PC-9 (cell line): ENCODE data around the gene NOX3. TPM values are rescaled to one million over a fixed set of nuclear protein-coding genes. Genes with fewer than 3 reads are reported as not detected.

Experiments used
- BruUV-seq: library from RNA; stranded (reverse); fragments of 400-500 nt; replicated peaks from 2 replicates; lab custom pipeline; 2021; lab: Mats Ljungman, UMichigan
- CTCF ChIA-PET: fragments of 300-600 bp; sonication (Branson Sonifier 250); formaldehyde crosslinking; loops from one replicate; lab custom pipeline; 2022; ENCODE audit warnings: antibody characterized with exemption; lab: Charles Lee
- POLR2A ChIA-PET: fragments of 300-600 bp; sonication (Branson Sonifier 250); formaldehyde crosslinking; loops from one replicate; lab custom pipeline; 2022; ENCODE audit warnings: antibody characterized with exemption; ENCODE audit not compliant: unreplicated experiment; lab: Charles Lee
- DNase-seq, 2 experiments: peaks; one replicate each; pipeline versions ENCODE4 v3.0.0 to v3.0.0-alpha.2; 2015 to 2022; ENCODE audit warnings: mixed read lengths in 1 of 2
- H2AFZ ChIP-seq: fragments of 200-600 bp; sonication (generic); 2 replicates; pipeline ENCODE4 v1.8.1; 2017; ENCODE audit warnings: antibody characterized with exemption
- H3F3A ChIP-seq: fragments of 200-600 bp; sonication (generic); 2 replicates; pipeline ENCODE4 v1.8.1; 2017; ENCODE audit warnings: antibody characterized with exemption, mild to moderate bottlenecking, low read depth; ENCODE audit not compliant: insufficient read depth
- H3K27ac ChIP-seq: fragments of 200-600 bp; sonication (generic); 2 replicates; pipeline ENCODE4 v1.6.1; 2016; ENCODE audit warnings: mixed run types
- H3K27me3 ChIP-seq: fragments of 200-600 bp; sonication (generic); 2 replicates; pipeline ENCODE4 v1.6.1; 2016; ENCODE audit warnings: low read depth, mixed run types; ENCODE audit not compliant: insufficient read depth
- H3K36me3 ChIP-seq: fragments of 200-600 bp; sonication (generic); 2 replicates; pipeline ENCODE4 v1.6.1; 2016; ENCODE audit warnings: low read depth, mixed run types
- H3K4me1 ChIP-seq: fragments of 200-600 bp; sonication (generic); replicated peaks from 2 replicates; pipeline ENCODE4 v1.6.1; 2016; ENCODE audit warnings: mixed run types; ENCODE audit not compliant: insufficient read depth
- H3K4me2 ChIP-seq: fragments of 200-600 bp; sonication (generic); 2 replicates; pipeline ENCODE4 v1.6.1; 2017; ENCODE audit warnings: mixed run types
- H3K4me3 ChIP-seq: fragments of 200-600 bp; sonication (generic); 2 replicates; pipeline ENCODE4 v1.6.1; 2016; ENCODE audit warnings: mixed run types
- H3K79me2 ChIP-seq: fragments of 200-600 bp; sonication (generic); 2 replicates; pipeline ENCODE4 v1.6.1; 2017; ENCODE audit warnings: low read depth, mixed run types
- H3K9me2 ChIP-seq: fragments of 200-600 bp; sonication (generic); 2 replicates; pipeline ENCODE4 v1.8.1; 2017; ENCODE audit warnings: mild to moderate bottlenecking; ENCODE audit not compliant: insufficient read depth
- H3K9me3 ChIP-seq: fragments of 200-600 bp; sonication (generic); 2 replicates; pipeline ENCODE4 v1.8.1; 2016; ENCODE audit warnings: low read depth; ENCODE audit not compliant: insufficient read depth
- H4K20me1 ChIP-seq: fragments of 200-600 bp; sonication (generic); 2 replicates; pipeline ENCODE4 v1.8.1; 2017; ENCODE audit not compliant: insufficient read depth
- EZH2 ChIP-seq: fragments of 200-600 bp; sonication (generic); IDR thresholded peaks from 2 replicates; pipeline ENCODE4 v1.8.0; 2017; ENCODE audit warnings: antibody characterized with exemption, low read depth
- intact Hi-C: fragments of 100-400 bp; cut with micrococcal nuclease; formaldehyde crosslinking; loops from one replicate; pipeline ENCODE4 v1.10.0; 2022; ENCODE audit not compliant: unreplicated experiment
- total RNA-seq: library from RNA; stranded (reverse); gene quantifications from 2 replicates; pipeline ENCODE4 v1.2.3, GENCODE V29; 2021
- TF ChIP-seq, protein P1 (sequence below): fragments of 200-600 bp; sonication (generic); conservative IDR thresholded peaks from 2 replicates; pipeline ENCODE4 v1.6.1; 2017; ENCODE audit warnings: mixed run types, antibody characterized with exemption, mild to moderate bottlenecking, moderate library complexity

The NOX3 gene
- total RNA-seq, 1 experiment from 2014 or later, result not detected

DNA sequence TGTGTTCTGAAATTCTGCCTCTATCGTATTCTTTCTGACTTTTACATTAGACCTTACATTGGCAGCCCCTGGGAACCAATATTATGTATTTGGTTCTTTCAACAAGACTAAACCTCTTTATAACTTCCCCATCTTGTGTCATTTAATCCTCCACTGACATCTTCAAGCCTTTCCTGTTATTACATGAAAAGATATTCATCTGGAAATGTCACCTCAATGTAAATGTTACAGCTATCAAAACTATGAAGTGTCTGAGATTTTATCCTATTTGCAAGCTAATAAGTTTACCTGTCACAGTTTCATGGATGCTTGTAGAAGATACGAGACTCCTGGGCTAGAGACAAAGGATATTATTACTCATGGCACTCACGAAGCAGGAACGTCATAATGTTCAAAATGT is 43.9 kb upstream of the NOX3 start:
- BruUV-seq, result no TSS peak
- Histone ChIP-seq H3K36me3 (peaks cover 6% of the 10 kb centered on the region; the same call in 1 of the 2 replicates), H3F3A (peaks cover 3% of the 10 kb centered on the region; the same call in 1 of the 2 replicates), H3K4me2 (no peak overlapping the region), H3K9me2 (no peaks in the 10 kb centered on the region), H3K9me3 (peaks cover 7% of the 10 kb centered on the region), H3K79me2 (no peaks in the 10 kb centered on the region), H3K4me1 (peaks cover 3% of the 10 kb centered on the region), H3K27me3 (no peaks in the 10 kb centered on the region), H4K20me1 (no peaks in the 10 kb centered on the region), H3K27ac (no peak overlapping the region), H2AFZ (no peak overlapping the region), H3K4me3 (no peak overlapping the region)
- intact Hi-C loops, result no loop called here
- TF ChIP-seq, protein P1, sequence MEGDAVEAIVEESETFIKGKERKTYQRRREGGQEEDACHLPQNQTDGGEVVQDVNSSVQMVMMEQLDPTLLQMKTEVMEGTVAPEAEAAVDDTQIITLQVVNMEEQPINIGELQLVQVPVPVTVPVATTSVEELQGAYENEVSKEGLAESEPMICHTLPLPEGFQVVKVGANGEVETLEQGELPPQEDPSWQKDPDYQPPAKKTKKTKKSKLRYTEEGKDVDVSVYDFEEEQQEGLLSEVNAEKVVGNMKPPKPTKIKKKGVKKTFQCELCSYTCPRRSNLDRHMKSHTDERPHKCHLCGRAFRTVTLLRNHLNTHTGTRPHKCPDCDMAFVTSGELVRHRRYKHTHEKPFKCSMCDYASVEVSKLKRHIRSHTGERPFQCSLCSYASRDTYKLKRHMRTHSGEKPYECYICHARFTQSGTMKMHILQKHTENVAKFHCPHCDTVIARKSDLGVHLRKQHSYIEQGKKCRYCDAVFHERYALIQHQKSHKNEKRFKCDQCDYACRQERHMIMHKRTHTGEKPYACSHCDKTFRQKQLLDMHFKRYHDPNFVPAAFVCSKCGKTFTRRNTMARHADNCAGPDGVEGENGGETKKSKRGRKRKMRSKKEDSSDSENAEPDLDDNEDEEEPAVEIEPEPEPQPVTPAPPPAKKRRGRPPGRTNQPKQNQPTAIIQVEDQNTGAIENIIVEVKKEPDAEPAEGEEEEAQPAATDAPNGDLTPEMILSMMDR, result no peak
- TF ChIP-seq EZH2, result no peak
- CTCF ChIA-PET, result no interaction called here
- POLR2A ChIA-PET, result no interaction called here
- DNase-seq, result no peak

DNA sequence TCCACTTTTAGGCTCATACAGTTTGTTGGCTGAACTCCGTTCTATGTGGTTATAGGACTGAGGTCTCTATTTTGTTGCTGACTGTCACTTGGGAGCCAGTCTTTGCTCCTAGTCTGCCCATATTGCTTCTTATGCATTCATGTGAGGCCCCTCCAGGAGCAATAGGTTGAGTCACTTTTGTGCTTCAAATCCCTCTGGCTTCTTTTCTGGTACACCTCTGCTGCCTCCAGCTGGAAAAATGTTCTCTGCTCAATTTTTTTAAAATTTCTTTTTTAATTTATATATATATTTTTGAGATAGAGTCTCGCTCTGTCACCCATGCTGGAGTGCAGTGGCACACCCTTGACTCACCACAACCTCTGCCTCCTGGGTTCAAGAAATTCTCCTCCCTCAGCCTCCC is 42.7 kb upstream of the NOX3 start:
- DNase-seq, result no peak
- Histone ChIP-seq H3F3A (peaks cover 13% of the 10 kb centered on the region), H3K9me3 (peaks cover 7% of the 10 kb centered on the region), H3K27ac (no peak overlapping the region), H3K9me2 (no peaks in the 10 kb centered on the region), H3K4me1 (peaks cover 14% of the 10 kb centered on the region), H3K4me2 (no peak overlapping the region), H2AFZ (no peak overlapping the region), H3K79me2 (no peaks in the 10 kb centered on the region), H4K20me1 (no peaks in the 10 kb centered on the region), H3K4me3 (no peak overlapping the region), H3K36me3 (peaks cover 6% of the 10 kb centered on the region; the same call in 1 of the 2 replicates), H3K27me3 (no peaks in the 10 kb centered on the region)
- intact Hi-C loops, result no loop called here
- no TSS peak for BruUV-seq
- CTCF ChIA-PET, result no interaction called here
- TF ChIP-seq, protein P1, result no peak
- no peak for TF ChIP-seq EZH2
- POLR2A ChIA-PET, result no interaction called here

DNA sequence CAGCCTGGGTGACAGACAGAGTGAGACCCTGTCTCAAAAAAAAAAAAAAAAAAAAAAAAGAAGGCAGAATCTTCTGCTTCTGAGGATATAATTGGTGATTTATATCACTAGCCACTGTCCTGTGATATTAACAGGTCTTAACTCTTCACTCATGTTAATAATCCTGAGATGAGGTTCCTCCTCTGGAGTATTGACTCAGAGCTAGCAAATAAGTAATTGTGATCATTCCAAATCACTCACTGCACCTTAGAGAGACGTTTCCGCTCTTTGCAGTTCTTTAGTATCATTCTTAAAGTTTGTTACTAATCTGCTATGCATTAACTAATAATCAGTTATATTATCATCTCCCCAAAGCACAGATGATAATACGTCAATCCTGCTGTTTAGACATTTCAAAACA is 41.6 kb upstream of the NOX3 start:
- Histone ChIP-seq H3K4me1 (peaks cover 25% of the 10 kb centered on the region), H3K27ac (no peak overlapping the region), H3K4me2 (no peak overlapping the region), H3K4me3 (no peak overlapping the region), H3K27me3 (no peaks in the 10 kb centered on the region), H3K36me3 (peaks cover 6% of the 10 kb centered on the region; the same call in 1 of the 2 replicates), H4K20me1 (no peaks in the 10 kb centered on the region), H3K9me3 (peaks cover 7% of the 10 kb centered on the region), H3F3A (peaks cover 22% of the 10 kb centered on the region), H3K9me2 (no peaks in the 10 kb centered on the region), H2AFZ (no peak overlapping the region), H3K79me2 (no peaks in the 10 kb centered on the region)
- DNase-seq, result no peak
- POLR2A ChIA-PET, result no interaction called here
- TF ChIP-seq EZH2, result no peak
- TF ChIP-seq, protein P1, result no peak
- CTCF ChIA-PET, result no interaction called here
- BruUV-seq, result no TSS peak
- intact Hi-C loops, result no loop called here
